KOPT-K1 (cell line): Measurements from ENCODE around the gene CUZD1.
"Not testable (repeated sequence)": the region's sequence is repeated elsewhere in the genome, so short reads cannot be mapped to it uniquely, and the experiment has no call there.

Experiments used
- H3K27ac ChIP-seq: fragments of 200-600 bp; sonication (generic); 2 replicates; pipeline ENCODE4 v1.5.1; 2016; ENCODE audit warnings: antibody characterized with exemption, mild to moderate bottlenecking, low read depth, low read length; ENCODE audit not compliant: poor library complexity, severe bottlenecking
- H3K36me3 ChIP-seq: fragments of 200-600 bp; sonication (generic); 2 replicates; pipeline ENCODE4 v1.5.1; 2017; ENCODE audit warnings: antibody characterized with exemption, mild to moderate bottlenecking, low read length, moderate library complexity; ENCODE audit not compliant: insufficient read depth
- H3K9me3 ChIP-seq: fragments of 200-600 bp; sonication (generic); 2 replicates; pipeline ENCODE4 v1.5.1; 2017; ENCODE audit warnings: antibody characterized with exemption, low read length, mild to moderate bottlenecking; ENCODE audit not compliant: insufficient read depth, poor library complexity, severe bottlenecking

Gene CUZD1

GRCh38 chr10:122863216-122864193 lies 17.8 kb upstream of the CUZD1 start:
- Histone ChIP-seq H3K9me3 (peaks cover 21% of the 10 kb centered on the region), H3K27ac (no peak overlapping the region), H3K36me3 (peaks cover 31% of the 10 kb centered on the region)

GRCh38 chr10:122861711-122862161 lies 16.1 kb upstream of the CUZD1 start:
- H3K27ac ChIP-seq, result no peak overlapping the region
- H3K36me3 ChIP-seq, result peaks cover 25% of the 10 kb centered on the region
- H3K9me3 ChIP-seq, result peaks cover 6% of the 10 kb centered on the region

GRCh38 chr10:122859527-122859926 lies 13.9 kb upstream of the CUZD1 start:
- no peak overlapping the region for H3K27ac ChIP-seq
- H3K9me3 ChIP-seq, result no peaks in the 10 kb centered on the region
- H3K36me3 ChIP-seq, result peaks cover 42% of the 10 kb centered on the region

GRCh38 chr10:122858042-122858441 lies 12.4 kb upstream of the CUZD1 start:
- not testable (repeated sequence) for H3K9me3 ChIP-seq, H3K27ac ChIP-seq
- H3K36me3 ChIP-seq, result peaks cover 56% of the 10 kb centered on the region

GRCh38 chr10:122856902-122857301 lies 11.2 kb upstream of the CUZD1 start:
- no peaks in the 10 kb centered on the region for H3K9me3 ChIP-seq
- H3K27ac ChIP-seq, result no peak overlapping the region
- peaks cover 63% of the 10 kb centered on the region for H3K36me3 ChIP-seq

- H3K27ac ChIP-seq, result no peak overlapping the region
- H3K36me3 ChIP-seq, result peaks cover 74% of the 10 kb centered on the region
- no peaks in the 10 kb centered on the region for H3K9me3 ChIP-seq
Measured at GRCh38 chr10:122855745-122856144, 10.1 kb upstream of the CUZD1 start.

- Histone ChIP-seq H3K27ac (no peak overlapping the region), H3K9me3 (no peaks in the 10 kb centered on the region), H3K36me3 (peaks cover 84% of the 10 kb centered on the region)
Measured at GRCh38 chr10:122854648-122855047, 9.0 kb upstream of the CUZD1 start.

GRCh38 chr10:122853665-122854313 lies 8.1 kb upstream of the CUZD1 start:
- H3K27ac ChIP-seq, result no peak overlapping the region
- no peaks in the 10 kb centered on the region for H3K9me3 ChIP-seq
- H3K36me3 ChIP-seq, result peaks cover 84% of the 10 kb centered on the region

- Histone ChIP-seq H3K9me3 (no peaks in the 10 kb centered on the region), H3K36me3 (peaks cover 94% of the 10 kb centered on the region), H3K27ac (no peak overlapping the region)
Measured at GRCh38 chr10:122852261-122852660, 6.6 kb upstream of the CUZD1 start.

- H3K36me3 ChIP-seq, result peaks cover 99% of the 10 kb centered on the region
Measured at GRCh38 chr10:122850705-122851640, 5.3 kb upstream of the CUZD1 start.

GRCh38 chr10:122849900-122850605 lies 4.4 kb upstream of the CUZD1 start:
- Histone ChIP-seq H3K9me3 (peaks cover 4% of the 10 kb centered on the region), H3K36me3 (peaks cover 99% of the 10 kb centered on the region), H3K27ac (no peak overlapping the region)

More at GRCh38 chr10:122850705-122851640, 5.3 kb upstream of the CUZD1 start:
- H3K27ac ChIP-seq, result no peak overlapping the region
- H3K9me3 ChIP-seq, result no peaks in the 10 kb centered on the region

- peaks cover 98% of the 10 kb centered on the region for H3K36me3 ChIP-seq
- H3K27ac ChIP-seq, result no peak overlapping the region
Measured at GRCh38 chr10:122849090-122849489, 3.4 kb upstream of the CUZD1 start.

GRCh38 chr10:122847782-122848604 lies 2.3 kb upstream of the CUZD1 start:
- Histone ChIP-seq H3K36me3 (peaks cover 96% of the 10 kb centered on the region), H3K9me3 (peaks cover 14% of the 10 kb centered on the region), H3K27ac (peak overlapping the region; percentile 44)

More at GRCh38 chr10:122849090-122849489, 3.4 kb upstream of the CUZD1 start:
- peaks cover 7% of the 10 kb centered on the region for H3K9me3 ChIP-seq
